ENCODE results near the gene RBKS.

- TF ChIP-seq MIER2 (CRISPR knock-in tag; IDR thresholded peaks at IDR 0.05) (no peak), KLF9 (CRISPR knock-in tag; IDR thresholded peaks at IDR 0.05; ENCODE audit: low read depth) (no peak), ZBTB39 (CRISPR knock-in tag; IDR thresholded peaks at IDR 0.05) (no peak), POLR2A (IDR thresholded peaks at IDR 0.05; ENCODE audit: insufficient read depth in 1 of 2, low read depth in 2 of 2, low read length in 2 of 2) (no peak), SALL1 (CRISPR knock-in tag; IDR thresholded peaks at IDR 0.05) (no peak), SP1 (IDR thresholded peaks at IDR 0.05) (no peak), SP1 (CRISPR knock-in tag; IDR thresholded peaks at IDR 0.05) (no peak), FOXM1 (CRISPR knock-in tag; IDR thresholded peaks at IDR 0.05) (no peak), ZIK1 (CRISPR knock-in tag; IDR thresholded peaks at IDR 0.05; ENCODE audit: borderline replicate concordance, low read depth) (no peak), TEF (CRISPR knock-in tag; IDR thresholded peaks at IDR 0.05) (no peak), ZBTB1 (CRISPR knock-in tag; IDR thresholded peaks at IDR 0.05; ENCODE audit: borderline replicate concordance) (no peak), PPARG (CRISPR knock-in tag; conservative IDR thresholded peaks at IDR 0.05) (no peak), ZNF713 (CRISPR knock-in tag; IDR thresholded peaks at IDR 0.05) (no peak), PRDM15 (CRISPR knock-in tag; IDR thresholded peaks at IDR 0.05) (no peak)
Measured at GRCh38 chr2:27863146-27863545, 27.0 kb downstream of the RBKS start.

Data from HepG2 (cell line).